Cardiac muscle cell (in vitro differentiated cells and primary cell): ENCODE results near the gene TMEM132E. TPM values are rescaled to one million over a fixed set of nuclear protein-coding genes. Genes with fewer than 3 reads are reported as not detected.

Experiments
- DNase-seq, 2 donors: peaks; one replicate each; pipeline versions ENCODE4 v3.0.0 to v3.0.0-alpha.2; 2010 to 2017; ENCODE audit warnings: low read depth in 1 of 2, low spot score in 1 of 2
- H3K27ac ChIP-seq: fragments of 200-600 bp; sonication (generic); 2 replicates; pipeline ENCODE4 v1.5.1; 2016
- H3K27me3 ChIP-seq: fragments of 200-600 bp; sonication (generic); 2 replicates; pipeline ENCODE4 v1.6.0; 2016; ENCODE audit warnings: control low read depth
- H3K36me3 ChIP-seq: fragments of 200-600 bp; sonication (generic); 2 replicates; pipeline ENCODE4 v1.5.1; 2016; ENCODE audit warnings: control low read depth
- H3K4me1 ChIP-seq: fragments of 200-600 bp; sonication (generic); 2 replicates; pipeline ENCODE4 v1.8.1; 2017; ENCODE audit warnings: low read depth, mild to moderate bottlenecking, mixed run types
- H3K4me3 ChIP-seq: fragments of 200-600 bp; sonication (generic); 2 replicates; pipeline ENCODE4 v1.5.1; 2016; ENCODE audit warnings: mild to moderate bottlenecking
- H3K9me3 ChIP-seq: fragments of 200-600 bp; sonication (generic); 2 replicates; pipeline ENCODE4 v1.5.1; 2017; ENCODE audit warnings: low read depth, mild to moderate bottlenecking, control low read depth
- polyA plus RNA-seq: library from polyadenylated mRNA; unstranded; fragments of >200 nt; fragmentation: Nextera tagmentation; extraction: Ambion mirVana; gene quantifications from 2 replicates; pipeline ENCODE4 v1.2.1, GENCODE V29; 2016
- total RNA-seq: library from RNA; depleted of rRNA; stranded (reverse); fragments of >200 nt; gene quantifications from 2 replicates; pipeline ENCODE4 v1.2.3, GENCODE V29; 2016
- TF ChIP-seq, protein P1 (sequence below): IDR thresholded peaks from 2 replicates; pipeline ENCODE4 v1.5.1; 2012; ENCODE audit warnings: low read depth, mild to moderate bottlenecking, low read length

Gene TMEM132E, protein sequence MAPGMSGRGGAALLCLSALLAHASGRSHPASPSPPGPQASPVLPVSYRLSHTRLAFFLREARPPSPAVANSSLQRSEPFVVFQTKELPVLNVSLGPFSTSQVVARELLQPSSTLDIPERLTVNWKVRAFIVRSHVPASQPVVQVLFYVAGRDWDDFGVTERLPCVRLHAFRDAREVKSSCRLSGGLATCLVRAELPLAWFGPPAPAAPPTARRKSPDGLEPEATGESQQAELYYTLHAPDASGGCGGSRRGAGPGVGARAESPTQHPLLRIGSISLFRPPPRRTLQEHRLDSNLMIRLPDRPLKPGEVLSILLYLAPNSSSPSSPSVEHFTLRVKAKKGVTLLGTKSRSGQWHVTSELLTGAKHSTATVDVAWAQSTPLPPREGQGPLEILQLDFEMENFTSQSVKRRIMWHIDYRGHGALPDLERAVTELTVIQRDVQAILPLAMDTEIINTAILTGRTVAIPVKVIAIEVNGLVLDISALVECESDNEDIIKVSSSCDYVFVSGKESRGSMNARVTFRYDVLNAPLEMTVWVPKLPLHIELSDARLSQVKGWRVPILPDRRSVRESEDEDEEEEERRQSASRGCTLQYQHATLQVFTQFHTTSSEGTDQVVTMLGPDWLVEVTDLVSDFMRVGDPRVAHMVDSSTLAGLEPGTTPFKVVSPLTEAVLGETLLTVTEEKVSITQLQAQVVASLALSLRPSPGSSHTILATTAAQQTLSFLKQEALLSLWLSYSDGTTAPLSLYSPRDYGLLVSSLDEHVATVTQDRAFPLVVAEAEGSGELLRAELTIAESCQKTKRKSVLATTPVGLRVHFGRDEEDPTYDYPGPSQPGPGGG (N-terminal part only)
- total RNA-seq, result 0.18 and 0.46 TPM in 2 replicates
- polyA plus RNA-seq, result 0.16 TPM in 1 of 2 replicates, not detected in the other

DNA sequence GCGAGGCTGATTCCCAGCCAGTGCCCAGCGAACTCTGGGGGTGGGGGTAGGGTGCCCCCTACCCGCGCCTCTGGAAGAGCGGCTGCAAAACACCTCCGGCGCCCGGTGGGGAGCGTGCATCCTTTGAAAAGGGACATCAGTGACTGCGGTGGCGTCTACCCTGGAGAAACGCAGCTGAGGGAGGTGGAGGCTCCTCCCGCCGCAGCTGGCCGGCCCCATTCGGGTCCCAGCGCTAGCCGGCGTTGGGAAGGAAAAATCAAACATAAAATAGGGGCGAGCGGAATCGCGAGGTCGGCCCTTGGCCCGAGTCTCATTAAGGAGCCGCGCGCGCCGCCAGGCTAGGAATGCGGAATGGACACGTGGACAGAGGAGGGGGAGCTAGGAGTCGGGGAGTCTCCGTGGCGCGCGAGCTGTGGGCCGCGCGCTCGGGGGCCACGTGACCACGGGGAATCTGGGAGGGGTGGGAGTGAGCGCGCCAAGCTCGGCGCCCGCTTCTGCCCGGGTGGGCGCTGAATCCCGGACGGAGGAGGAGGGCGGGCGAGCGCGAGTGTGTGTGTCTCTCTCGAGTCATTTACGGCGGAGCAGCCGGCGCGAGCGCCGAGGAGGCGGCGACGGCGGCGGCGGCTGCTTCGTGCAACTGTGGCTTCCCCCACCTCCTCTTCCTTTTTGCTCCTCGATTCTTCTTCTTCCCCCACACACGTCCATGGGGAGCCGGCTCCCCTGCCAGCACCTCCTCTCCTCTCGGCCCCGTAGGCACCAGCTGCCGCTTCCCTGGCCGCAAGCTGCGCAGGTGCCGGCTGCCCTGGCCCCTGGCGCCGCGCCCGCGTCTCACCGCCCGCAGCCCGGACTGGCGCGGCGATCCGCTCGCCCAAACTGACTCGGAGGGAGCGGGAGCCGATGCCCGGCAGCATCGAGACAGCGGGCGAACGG, at the start of gene TMEM132E:
Gene TMEM132E, plus strand, starts transcription at position 566 of the 930 bp plus-strand sequence. CDS start 1,495 bp downstream, outside the sequence.
- Histone ChIP-seq H3K27me3 (peaks cover 100% of the 10 kb centered on the region), H3K9me3 (no peaks in the 10 kb centered on the region), H3K27ac (no peak within 1 kb of the TSS), H3K36me3 (no peaks in the 10 kb centered on the region), H3K4me1 (peaks cover 18% of the 10 kb centered on the region), H3K4me3 (peak within 1 kb of the TSS; percentile 44)
- peak; percentile 45 to 74 for DNase-seq
- TF ChIP-seq, protein P1, sequence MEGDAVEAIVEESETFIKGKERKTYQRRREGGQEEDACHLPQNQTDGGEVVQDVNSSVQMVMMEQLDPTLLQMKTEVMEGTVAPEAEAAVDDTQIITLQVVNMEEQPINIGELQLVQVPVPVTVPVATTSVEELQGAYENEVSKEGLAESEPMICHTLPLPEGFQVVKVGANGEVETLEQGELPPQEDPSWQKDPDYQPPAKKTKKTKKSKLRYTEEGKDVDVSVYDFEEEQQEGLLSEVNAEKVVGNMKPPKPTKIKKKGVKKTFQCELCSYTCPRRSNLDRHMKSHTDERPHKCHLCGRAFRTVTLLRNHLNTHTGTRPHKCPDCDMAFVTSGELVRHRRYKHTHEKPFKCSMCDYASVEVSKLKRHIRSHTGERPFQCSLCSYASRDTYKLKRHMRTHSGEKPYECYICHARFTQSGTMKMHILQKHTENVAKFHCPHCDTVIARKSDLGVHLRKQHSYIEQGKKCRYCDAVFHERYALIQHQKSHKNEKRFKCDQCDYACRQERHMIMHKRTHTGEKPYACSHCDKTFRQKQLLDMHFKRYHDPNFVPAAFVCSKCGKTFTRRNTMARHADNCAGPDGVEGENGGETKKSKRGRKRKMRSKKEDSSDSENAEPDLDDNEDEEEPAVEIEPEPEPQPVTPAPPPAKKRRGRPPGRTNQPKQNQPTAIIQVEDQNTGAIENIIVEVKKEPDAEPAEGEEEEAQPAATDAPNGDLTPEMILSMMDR, result no peak

- DNase-seq, result peak in 1 of 2 donors; percentile 35
- H3K4me1 ChIP-seq, result peaks cover 18% of the 10 kb centered on the region
- TF ChIP-seq, protein P1, result no peak
- no peaks in the 10 kb centered on the region for H3K36me3 ChIP-seq
- no peaks in the 10 kb centered on the region for H3K9me3 ChIP-seq
- peaks cover 12% of the 10 kb centered on the region for H3K27me3 ChIP-seq
- H3K27ac ChIP-seq, result no peak overlapping the region
- H3K4me3 ChIP-seq, result no peak overlapping the region
Measured at GRCh38 chr17:34530918-34531317, 48.5 kb upstream of the TMEM132E start.

DNA sequence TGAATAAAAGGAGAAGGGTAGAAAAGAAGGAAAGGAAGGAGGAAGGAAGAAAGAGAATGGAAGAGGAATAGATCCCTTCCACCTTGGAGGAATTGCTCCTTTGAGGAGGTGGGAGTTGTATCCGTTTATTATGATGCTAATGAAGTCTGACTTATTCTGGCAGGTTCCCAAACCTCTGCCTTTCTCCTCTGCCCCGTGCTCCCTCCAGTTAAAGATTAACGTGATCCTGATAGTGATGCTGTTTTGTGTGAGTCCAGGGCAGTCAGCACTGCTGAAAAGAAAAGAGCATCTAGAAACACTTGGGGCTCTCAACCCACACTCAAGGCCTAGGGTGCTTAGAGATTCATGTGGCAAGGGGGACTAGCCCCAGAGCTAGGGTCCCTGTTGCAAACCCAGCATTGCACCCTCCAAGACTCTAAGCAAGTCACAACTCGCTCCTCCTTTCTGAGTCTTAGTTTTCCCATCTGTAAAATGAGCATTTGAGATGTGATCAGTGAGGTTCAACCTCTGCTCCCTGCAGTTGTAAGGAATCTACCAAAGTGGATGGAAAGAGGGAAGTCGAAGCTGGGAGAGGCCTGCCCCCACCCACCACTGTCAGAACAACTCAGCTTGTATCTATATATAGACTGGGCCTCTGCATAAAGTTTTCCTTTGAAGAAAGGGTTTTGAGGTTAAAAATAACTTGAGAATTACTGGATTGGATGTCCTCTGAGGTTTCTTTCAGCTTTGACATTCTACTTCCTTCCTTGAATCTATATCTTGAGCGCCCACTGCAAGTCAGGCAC, 46.9 kb upstream of the TMEM132E start:
- peak in 1 of 2 donors; percentile 9 for DNase-seq
- TF ChIP-seq, protein P1, result no peak
- peaks cover 18% of the 10 kb centered on the region for H3K4me1 ChIP-seq
- peaks cover 27% of the 10 kb centered on the region for H3K27me3 ChIP-seq
- no peaks in the 10 kb centered on the region for H3K9me3 ChIP-seq
- peak overlapping the region; percentile 26 for H3K27ac ChIP-seq
- no peak overlapping the region for H3K4me3 ChIP-seq
- no peaks in the 10 kb centered on the region for H3K36me3 ChIP-seq

GRCh38 chr17:34533806-34534527, 45.4 kb upstream of the TMEM132E start:
- Histone ChIP-seq H3K4me1 (peaks cover 18% of the 10 kb centered on the region), H3K36me3 (no peaks in the 10 kb centered on the region), H3K9me3 (no peaks in the 10 kb centered on the region), H3K4me3 (no peak overlapping the region), H3K27ac (no peak overlapping the region), H3K27me3 (peaks cover 28% of the 10 kb centered on the region)
- no peak for DNase-seq
- TF ChIP-seq, protein P1, result no peak
